HG02763 (cell line): ENCODE results near the gene CDH4.
"Not testable (repeated sequence)": the region's sequence is repeated elsewhere in the genome, so short reads cannot be mapped to it uniquely, and the experiment has no call there.

Experiments
- ATAC-seq: cut with Tn5 transposase; IDR thresholded peaks from one replicate; pipeline ENCODE4 v1.9.1; 2021; ENCODE audit warnings: mild to moderate bottlenecking, moderate library complexity; ENCODE audit not compliant: unreplicated experiment

Gene CDH4

DNA sequence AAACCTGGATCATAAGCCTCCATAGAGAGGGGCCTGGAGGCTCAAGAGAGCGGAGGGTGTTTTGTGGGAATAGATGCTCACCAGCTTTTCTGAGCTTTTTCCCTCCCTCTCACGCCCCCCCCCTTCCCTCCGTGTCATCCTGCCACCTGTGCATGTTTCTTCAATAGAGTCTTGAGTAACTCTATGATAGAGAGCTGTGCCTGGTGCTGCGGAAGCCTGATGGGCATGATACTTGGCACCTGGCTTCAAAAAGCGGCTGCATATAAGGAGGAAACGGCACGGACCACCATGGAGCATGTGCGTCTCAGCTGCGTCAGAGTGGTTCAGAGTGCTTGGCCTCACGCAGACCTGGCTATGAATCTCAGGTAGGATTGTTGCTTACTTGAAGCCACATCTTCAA, 198.9 kb downstream of the CDH4 start:
- ATAC-seq, result no peak

DNA sequence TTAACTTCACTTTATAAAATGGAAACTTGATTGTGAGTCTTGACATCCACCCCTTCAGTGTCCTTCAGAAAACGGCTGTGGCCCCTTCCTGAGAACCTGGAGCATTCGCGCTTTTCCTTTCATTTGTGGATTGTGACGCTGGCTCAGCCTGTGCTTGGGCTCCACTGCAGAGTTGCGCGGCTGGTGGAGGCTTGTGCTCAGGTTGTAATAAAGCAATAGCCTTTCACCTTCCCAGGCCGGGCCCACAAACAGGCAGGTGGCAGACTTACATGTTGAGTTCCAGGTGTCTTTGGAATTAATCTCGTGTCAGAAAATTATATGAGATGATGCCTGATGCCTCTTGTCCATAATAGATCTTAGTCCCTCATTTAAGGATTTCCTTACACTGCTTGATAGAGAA, 199.9 kb downstream of the CDH4 start:
- ATAC-seq, result no peak

DNA sequence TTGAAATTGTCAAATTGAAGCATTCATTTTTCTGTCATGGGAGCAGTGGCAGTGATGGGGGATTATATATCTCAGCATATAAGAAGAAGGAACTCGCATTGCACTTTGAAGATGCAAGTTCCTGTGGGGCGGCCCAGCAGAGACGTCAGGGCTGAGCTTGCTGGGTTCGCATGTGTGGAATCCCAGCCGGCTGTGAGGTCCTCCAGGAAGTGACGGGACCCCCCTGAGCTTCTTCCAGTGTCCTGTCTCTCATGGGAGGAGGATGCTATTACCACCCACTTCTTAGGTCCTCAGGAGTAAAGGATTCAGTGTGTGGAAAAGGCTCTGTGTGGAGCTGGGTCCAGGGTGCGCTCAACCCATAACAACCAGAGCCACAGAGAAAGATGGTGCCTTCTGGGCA, 201.2 kb downstream of the CDH4 start:
- ATAC-seq, result no peak

DNA sequence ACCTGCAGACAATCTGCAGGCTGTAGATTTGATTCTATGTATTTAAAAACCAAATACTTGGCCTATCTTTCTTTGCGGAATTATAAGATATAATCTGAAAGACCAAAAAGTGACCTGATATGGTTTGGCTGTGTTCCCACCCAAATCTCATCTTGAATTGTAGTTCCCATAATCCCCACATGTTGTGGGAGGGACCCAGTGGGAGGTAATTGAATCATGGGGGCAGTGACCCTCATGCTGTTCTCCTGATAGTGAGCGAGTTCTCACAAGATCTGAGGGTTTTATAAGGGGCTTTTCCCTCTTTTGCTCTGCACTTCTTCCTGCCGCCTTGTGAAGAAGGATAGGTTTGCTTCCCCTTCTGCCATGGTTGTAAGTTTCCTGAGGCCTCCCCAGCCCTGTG, 201.6 kb downstream of the CDH4 start:
- ATAC-seq, result not testable (repeated sequence)

DNA sequence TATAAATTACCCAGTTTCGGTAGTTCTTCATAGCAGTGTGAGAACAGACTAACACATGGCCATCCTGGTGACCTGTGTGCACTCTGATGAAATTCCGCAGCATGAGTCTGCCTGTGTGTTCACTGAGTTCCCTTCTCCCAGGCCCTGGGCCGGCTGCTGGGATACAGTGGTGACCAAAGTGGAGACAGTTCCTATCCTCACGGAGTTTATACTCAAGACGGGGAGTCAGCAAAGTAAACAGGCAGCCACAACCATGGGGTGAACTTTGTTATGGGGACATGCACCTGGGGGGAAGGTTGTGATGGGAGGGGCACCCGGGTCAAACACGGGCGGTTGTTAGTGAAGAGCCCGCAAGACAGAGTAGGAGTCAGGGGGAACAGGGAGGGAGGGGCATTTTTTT, 202.0 kb downstream of the CDH4 start:
- ATAC-seq, result no peak

DNA sequence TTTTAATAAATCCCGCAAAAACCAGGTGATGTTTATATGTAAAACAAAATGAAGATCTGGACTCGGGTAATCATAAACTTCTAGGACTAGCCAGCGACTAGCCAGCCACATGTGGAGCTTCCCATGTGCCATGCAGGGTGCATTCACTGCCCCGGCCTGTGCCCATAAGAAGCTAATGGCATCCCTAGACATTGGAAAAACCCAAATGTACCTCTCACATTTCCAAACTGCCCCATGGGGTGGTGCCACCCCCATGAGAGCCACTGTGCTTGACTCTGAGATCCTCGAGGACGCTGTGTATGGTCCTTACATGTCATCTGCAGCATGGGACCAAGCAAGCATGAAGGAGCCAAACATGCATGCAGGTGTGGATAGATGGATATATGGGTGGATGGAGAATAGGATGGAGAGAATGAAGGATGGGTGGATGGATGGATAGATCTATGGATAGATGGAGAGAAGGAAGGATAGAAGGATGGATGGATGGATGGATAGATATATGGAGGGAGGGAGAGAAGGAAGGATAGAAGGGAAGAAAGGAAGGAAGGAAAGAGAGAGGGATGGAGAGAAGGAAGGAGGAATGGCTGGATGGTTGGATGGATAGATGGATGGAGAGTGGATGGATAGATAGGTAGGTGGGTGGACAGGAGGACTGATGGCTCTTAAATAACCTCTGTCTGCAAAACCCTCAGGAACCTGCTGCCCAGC, 203.6 kb downstream of the CDH4 start:
- no peak for ATAC-seq

DNA sequence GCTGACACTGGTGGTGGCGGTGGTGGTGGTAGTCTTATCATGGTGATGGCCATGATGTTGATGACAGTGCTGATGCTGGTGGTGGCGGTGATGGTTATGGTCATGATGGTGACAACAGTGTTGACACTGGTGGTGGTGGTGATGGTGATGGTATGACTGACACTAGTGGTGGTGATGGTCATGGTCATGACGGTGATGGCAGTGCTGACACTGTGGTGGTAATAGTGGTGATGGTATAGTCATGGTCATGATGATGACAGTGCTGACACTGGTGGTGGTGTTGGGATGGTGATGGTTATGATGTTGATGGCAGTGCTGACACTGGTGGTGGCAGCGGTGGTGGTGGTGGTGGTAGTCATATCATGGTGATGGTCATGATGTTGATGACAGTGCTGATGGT, 205.7 kb downstream of the CDH4 start:
- ATAC-seq, result no peak

DNA sequence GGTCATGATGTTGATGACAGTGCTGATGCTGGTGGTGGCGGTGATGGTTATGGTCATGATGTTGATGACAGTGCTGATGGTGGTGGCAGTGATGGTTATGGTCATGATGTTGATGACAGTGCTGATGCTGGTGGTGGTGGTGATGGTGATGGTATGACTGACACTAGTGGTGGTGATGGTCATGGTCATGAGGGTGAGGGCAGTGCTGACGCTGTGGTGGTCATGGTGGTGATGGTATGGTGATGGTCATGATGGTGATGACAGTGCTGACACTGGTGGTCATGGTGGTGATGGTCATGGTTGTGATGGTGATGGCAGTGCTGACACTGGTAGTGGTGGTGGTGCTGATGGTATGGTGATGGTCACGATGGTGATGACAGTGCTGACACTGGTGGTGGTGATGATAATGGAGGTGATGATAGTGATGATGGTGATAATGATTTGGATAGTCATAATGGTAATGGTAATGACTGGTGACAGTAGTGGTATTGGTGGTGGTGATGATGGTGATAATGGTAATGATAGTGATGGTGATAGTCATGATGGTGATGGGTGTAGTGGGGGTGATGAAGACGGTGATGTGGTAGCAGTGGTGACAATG, 206.2 kb downstream of the CDH4 start:
- no peak for ATAC-seq

DNA sequence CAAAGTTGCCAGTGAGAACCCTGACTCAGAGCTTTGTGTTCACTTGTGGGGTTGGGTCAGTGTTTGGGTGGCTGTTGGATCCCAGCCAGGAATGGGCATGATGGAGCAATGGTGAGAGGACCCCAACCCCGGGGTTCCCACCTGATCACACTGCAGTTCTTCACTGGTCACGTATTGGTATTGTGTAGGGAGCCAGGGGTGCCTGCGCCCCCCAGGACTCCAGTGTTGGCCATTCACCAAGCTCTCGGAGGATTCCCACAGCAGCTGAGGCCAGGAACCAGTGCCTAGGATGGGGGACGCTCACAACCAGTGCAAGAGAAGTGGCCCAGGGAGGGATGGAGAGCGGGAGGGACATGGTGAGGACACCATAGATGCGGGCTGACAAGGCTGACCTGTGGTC, 207.2 kb downstream of the CDH4 start:
- ATAC-seq, result no peak

DNA sequence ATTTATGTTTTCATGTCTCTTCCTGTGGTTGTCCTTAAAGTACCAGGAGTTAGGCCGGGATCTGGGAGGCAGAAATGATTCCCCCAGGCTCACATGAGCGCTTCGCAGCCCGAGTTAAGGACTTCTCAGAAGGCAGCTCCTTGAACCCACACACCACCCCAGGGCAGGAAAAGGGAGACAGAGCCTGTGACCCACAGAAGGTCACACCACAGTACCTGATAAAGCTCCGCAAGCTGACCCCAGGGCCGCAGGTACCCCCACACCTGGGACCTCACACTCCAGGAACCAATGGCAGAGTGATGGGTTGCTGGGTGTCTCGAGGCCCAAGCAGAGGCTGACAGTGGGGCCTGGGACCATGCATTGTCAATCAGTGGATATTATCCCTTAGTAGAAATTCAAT, 207.6 kb downstream of the CDH4 start:
- no peak for ATAC-seq

DNA sequence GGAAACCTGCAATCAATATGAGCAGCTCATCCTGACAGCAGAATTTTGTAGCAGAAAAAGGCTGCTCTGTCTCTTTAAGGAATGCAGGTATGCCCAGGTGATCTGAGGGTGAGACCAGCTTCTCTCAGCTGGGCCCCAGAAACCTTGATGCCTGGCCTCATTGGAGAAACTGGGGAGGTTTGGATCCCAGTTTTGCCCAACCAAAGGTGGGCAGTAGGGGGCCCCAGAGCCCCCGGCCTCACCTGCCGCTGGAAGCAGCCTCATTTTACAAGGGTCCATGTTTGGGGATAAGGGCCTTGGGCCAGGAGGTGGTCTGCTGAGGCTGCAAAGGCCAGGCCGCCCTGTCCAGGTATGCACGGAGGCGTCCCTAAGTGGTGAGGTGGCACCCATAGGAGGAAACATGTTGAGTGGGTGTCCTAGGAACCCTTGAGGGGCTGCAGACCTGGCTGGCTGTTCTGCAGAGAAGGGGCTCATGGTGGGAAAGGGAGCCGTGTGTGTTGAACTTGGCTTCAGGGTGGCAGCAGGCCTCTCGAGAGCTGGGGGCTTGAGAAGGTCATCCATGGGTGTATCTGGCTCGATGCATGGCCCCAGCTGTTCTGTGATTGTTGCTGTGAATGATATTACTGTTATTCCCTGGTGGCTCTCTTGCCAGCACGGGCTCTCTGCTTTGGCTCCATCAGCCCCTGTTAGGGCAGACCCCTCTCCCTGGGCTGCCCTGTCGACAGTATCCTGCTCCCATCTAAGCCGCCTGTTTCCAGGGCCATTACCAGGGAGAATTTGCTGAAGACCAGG, 208.4 kb downstream of the CDH4 start:
- no peak for ATAC-seq

DNA sequence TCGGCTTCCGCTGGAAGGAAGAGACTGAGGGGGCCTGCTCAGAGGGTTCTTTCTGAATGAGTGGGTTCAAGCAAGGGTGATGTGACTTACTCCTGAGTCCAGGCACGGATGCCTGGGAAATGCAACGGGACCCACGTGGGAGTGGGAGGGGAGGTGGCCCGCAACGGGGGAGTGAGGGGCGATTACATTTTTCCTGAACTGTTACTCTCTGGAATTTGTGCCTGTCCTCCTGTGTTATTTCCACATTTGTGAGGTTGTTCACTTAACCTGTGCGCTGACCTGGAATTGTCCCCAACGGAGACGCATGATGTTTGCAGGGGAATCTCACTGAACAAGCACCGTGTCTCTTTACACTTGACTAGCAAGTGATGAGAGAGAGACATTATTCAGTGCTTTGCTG, 209.4 kb downstream of the CDH4 start:
- ATAC-seq, result no peak

DNA sequence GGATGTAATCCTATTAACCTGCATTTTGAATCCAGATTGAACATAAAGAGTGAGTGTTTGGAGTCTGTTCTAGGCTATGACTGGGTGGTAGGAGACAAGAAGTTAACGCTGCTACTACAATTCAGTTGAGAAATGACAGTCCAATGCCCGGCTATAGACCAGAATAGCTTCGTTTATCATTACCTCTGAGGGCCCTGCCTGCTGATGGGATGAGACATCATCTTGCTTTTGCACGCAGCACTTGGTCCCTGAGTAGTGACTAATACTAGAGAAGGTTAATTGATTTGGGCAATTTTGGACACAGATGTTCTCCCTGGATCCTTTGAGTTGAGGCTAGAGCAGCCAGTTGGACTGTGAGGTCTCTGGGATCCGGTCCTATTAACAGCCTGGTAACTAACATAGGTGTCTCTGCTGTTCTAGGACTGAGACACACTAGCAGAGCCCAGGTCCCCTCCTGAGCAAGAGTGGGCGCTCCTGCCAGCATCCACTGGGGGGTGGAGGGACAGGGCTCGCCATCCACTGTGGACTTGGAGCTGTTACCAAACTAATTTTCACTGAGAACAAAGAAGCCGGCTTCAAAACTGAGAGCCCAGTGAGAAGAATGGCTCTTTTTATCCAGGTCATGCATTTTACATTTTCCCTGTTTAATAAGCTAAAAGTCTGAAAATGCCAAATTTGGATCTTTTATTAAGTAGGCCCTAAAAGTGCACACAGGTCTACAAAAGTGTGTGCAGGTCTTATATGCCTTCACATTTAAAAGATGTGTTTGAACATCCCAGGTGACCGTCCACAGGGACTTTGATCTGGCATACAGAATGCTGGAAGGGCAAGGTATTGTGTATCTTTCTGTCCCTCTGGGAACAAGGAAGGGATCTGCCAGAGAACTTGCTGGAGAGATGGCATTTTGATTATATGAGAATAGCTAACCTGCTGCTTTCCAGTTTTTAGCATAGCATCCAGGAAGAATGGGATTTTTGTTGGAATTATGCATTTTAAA, 212.5 kb downstream of the CDH4 start:
- no peak for ATAC-seq

DNA sequence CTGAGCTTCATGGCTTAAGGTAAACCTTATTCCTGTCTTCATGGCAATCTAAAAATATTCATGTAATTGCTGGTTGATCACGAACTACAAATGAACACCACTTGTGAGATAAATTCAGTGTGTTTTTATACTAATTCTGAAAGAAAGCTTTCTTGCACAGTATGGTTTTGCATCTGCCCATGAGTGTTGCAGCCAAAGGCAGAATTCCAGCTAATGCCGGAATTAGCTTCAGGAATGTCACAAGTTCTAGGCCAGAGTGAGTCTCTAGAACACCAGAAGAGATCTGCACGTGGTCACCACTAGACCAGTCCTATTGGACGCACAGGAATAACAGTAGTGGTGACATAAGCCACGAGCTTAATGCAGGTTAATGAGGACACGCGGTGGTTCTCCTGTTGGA, 223.7 kb downstream of the CDH4 start:
- no peak for ATAC-seq

DNA sequence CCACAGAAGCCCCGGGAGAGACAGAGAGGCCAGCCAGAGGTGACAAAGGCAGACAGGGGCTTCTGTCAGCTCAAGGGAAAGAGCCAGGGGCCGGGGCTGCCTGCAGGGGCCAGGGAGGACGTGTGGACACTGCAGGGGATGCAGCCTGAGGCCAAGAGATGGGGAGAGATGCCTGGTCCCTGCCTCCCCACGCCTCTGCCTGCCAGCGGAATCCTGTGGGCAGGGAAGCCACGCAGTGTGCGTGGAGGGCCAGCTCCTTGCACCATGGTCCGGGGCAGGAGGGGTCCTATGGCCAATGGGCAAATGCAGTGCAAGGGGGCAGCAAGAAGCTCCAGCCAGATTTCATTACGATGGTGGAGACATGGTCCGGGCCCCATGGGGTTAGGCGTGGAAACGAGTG, 224.9 kb downstream of the CDH4 start:
- no peak for ATAC-seq

DNA sequence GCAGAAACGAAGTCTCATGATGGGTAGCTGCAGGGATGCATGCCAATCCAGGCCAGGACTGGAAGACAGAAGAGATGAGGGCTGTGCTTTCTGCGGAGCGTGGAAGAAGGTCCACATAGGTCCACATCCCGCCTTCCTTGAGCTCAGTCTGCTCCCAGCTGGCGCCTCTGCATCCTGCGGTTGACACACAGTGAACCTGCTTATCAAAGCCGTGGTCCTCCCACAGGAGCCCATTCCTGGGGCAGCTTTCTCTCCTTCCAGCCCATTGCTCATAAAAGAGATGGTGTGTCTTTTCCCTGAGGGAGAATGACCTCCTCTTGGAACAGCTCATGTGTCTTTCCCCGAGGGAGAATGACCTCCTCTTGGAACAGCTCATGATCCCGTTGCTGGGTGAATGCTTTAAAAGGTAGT, 225.4 kb downstream of the CDH4 start:
- ATAC-seq, result no peak

DNA sequence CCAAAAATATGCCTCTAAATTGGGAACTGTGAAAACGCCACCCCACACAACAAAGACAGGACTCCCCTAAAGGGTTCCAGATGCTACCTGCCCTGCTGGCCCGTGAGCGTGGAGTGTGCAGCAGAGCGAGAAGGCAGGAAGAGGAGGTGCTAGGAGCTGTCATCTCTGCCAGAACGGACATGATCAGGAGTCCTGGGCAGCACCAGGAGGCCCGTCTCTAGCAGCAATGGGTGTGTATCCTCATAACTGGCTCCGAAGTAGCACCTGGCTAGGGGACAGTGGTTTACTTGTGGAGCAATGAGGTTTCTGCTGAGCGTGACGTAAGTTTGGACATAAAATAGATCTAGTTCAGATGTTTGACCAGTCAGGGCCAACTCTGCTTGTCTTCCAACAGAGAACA, 226.0 kb downstream of the CDH4 start:
- ATAC-seq, result no peak

DNA sequence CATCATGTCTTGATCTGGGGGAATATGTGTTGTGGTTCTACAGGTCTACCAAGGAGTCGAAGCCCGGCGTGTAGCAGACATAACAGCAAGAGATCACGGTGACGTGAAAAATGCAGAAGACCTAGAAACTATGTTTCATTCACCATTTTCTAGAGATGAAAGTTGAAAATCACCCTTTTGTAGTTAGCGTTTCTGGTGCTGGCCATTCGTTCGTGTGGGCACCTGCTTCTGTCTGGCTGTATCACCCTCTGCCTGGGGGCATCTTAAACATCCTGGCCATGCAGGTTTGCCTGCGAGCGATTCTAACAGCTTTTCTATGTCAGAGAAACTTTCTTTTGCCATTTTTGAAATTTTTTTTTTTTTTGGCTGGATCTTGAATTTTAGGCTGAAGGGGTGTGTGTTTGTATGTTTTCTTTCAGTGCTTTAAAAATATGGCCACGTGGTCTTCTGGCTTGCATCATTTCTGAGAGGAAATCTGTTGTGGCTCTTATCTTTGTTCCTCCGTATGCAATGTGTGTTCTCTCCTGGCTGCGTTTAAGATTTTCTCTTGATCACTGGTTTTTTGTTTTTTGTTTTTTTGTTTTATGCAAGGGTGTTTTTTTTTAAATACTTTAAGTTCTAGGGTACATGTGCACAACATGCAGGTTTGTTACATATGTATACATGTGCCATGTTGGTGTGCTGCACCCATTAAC, 226.7 kb downstream of the CDH4 start:
- no peak for ATAC-seq

DNA sequence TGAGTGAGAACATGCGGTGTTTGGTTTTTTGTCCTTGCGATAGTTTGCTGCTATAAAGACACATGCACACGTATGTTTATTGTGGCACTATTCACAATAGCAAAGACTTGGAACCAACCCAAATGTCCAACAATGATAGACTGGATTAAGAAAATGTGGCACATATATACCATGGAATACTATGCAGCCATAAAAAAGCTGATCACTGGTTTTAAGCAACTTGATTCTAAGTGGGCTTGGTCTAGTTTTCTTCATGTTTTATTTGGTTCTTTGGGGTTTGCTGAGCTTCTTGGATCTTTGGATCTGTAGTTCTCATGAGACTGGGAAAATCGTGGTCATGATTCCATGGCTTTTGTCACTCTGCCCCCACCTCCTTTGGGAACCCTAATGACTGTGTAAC, 227.4 kb downstream of the CDH4 start:
- not testable (repeated sequence) for ATAC-seq

DNA sequence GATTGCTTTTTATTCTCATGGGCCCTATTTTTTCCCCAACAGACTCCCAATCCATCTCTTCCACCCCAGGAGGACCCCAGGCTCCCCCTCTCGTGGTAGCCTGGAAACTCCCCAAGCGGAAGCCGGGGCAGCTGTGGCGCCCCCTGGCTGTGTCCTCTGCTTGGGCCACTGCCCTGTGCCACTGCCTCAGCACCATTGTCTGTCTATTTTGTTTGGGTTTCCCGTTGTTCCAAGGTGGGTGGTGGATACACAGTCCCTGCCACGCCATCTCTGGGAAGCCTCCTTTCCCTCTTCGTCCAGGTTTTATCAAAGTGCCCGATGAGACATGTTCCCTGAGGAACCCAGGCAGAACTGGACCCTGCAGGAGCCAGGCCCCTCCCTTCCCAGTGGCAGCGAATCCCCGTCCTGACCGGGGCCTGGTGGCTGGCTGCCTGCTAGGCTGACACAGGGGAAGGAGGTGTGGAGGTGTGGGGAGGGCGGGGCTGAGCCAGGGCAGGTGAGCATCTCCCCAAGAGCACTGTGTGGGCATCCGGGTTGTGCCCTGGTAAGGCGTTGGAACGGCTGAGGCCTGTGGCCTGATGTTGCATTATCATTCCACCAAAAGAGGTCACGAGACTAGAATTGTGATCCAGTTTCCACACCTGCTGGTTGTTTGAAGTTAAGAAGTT, 228.2 kb downstream of the CDH4 start:
- no peak for ATAC-seq
